HCT116 (cell line): ENCODE measurements around the gene SMIM33.

Experiments used
- CEBPB ChIP-seq: IDR thresholded peaks from 2 replicates; pipeline ENCODE4 v1.6.1; 2012; ENCODE audit warnings: low read depth
- EZH2 ChIP-seq: fragments of 200-600 bp; sonication (generic); IDR thresholded peaks from 2 replicates; pipeline ENCODE4 v1.6.1; 2017; ENCODE audit warnings: antibody characterized with exemption, mixed run types
- EZH2phosphoT487 ChIP-seq: fragments of 200-600 bp; IDR thresholded peaks from 2 replicates; pipeline ENCODE4 v1.6.1; 2018; ENCODE audit warnings: antibody characterized with exemption, borderline replicate concordance
- POLR2A ChIP-seq: IDR thresholded peaks from 2 replicates; pipeline ENCODE4 v1.7.0; 2011; ENCODE audit warnings: borderline replicate concordance; ENCODE audit not compliant: insufficient read depth, insufficient read length; ENCODE audit errors: extremely low read depth
- POLR2AphosphoS5 ChIP-seq: IDR thresholded peaks from 2 replicates; pipeline ENCODE4 v1.6.1; 2011; ENCODE audit warnings: mild to moderate bottlenecking, low read depth, low read length, moderate library complexity
- SIN3A ChIP-seq: IDR thresholded peaks from 2 replicates; pipeline ENCODE4 v1.6.1; 2012; ENCODE audit warnings: low read depth
- SRF ChIP-seq: IDR thresholded peaks from 2 replicates; pipeline ENCODE4 v1.6.1; 2012; ENCODE audit warnings: low read depth
- YY1 ChIP-seq: IDR thresholded peaks from 2 replicates; pipeline ENCODE4 v1.6.1; 2011; ENCODE audit warnings: low read length, low read depth, moderate library complexity, mild to moderate bottlenecking; ENCODE audit not compliant: insufficient replicate concordance; ENCODE audit errors: extremely low read depth
- TF ChIP-seq, protein P1 (sequence below), 3 experiments: fragments of 200-600 bp in 1 of 3; sonication (generic) in 1 of 3; IDR thresholded peaks in 2 of 3; conservative IDR thresholded peaks in 1 of 3; 2 replicates each; pipeline ENCODE4 v1.5.1; 2012 to 2017; ENCODE audit warnings: low read depth in 2 of 3, low read length in 2 of 3, antibody characterized with exemption in 1 of 3, borderline replicate concordance in 1 of 3, control low read depth in 1 of 3, mild to moderate bottlenecking in 1 of 3, mixed read lengths in 1 of 3, mixed run types in 1 of 3, moderate library complexity in 1 of 3; ENCODE audit not compliant: insufficient read depth in 1 of 3
- TF ChIP-seq, protein P2 (sequence below): IDR thresholded peaks from 2 replicates; pipeline ENCODE4 v1.6.1; 2011; ENCODE audit warnings: mild to moderate bottlenecking, low read length, moderate library complexity; ENCODE audit not compliant: insufficient replicate concordance; ENCODE audit errors: extremely low read depth

DNA sequence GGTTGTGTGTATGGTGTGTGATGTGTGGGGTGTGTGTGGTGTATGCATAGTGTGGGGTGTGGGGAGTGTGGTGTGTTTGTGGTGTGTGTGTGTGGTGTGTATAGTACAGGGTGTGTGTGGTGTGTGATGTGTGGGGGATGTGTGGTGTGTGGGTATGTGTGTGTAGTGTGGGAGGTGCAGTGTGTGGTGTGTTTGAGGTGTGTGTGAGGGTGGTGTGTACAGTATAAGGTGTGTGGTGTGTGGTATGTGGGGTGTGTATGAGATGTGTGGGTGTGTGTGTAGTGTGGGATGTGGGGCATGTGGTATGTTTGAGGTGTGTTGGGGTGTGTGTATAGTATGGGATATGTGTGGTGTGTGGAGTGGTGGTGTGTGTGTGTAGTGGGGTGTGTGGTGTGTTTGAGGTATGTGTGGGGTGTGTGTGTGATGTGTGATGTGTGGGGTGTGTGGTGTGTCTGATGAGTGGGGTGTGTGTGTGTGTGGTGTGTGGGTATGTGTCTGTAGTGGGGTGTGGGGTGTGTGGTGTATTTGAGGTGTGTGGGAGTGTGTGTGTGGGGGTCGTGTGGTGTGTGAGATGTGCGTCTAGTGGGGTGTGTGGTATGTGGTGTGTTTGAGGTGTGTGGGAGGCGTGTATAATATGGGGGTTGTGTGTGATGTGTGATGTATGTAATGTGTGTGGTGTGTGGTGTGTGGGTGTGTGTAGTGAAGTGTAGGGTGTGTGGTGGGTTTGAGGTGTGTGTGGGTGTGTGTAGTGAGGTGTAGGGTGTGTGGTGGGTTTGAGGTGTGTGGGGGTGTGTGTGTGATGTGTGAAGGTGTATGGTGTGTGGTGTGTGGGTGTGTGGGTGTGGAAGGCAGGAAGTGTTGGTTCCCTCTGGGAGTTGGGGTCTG, 16.9 kb upstream of the SMIM33 start:
- TF ChIP-seq POLR2A (no peak), YY1 (no peak), SRF (no peak), SIN3A (no peak), CEBPB (no peak), POLR2AphosphoS5 (no peak), EZH2phosphoT487 (no peak), EZH2 (no peak)
- TF ChIP-seq, protein P1, sequence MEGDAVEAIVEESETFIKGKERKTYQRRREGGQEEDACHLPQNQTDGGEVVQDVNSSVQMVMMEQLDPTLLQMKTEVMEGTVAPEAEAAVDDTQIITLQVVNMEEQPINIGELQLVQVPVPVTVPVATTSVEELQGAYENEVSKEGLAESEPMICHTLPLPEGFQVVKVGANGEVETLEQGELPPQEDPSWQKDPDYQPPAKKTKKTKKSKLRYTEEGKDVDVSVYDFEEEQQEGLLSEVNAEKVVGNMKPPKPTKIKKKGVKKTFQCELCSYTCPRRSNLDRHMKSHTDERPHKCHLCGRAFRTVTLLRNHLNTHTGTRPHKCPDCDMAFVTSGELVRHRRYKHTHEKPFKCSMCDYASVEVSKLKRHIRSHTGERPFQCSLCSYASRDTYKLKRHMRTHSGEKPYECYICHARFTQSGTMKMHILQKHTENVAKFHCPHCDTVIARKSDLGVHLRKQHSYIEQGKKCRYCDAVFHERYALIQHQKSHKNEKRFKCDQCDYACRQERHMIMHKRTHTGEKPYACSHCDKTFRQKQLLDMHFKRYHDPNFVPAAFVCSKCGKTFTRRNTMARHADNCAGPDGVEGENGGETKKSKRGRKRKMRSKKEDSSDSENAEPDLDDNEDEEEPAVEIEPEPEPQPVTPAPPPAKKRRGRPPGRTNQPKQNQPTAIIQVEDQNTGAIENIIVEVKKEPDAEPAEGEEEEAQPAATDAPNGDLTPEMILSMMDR (IDR thresholded peaks at IDR 0.05 in 2 of 3, conservative IDR thresholded peaks at IDR 0.05 in 1 of 3; ENCODE audit: borderline replicate concordance in 1 of 3, insufficient read depth in 1 of 3, low read depth in 2 of 3, low read length in 2 of 3) = no peak
- TF ChIP-seq, protein P2, sequence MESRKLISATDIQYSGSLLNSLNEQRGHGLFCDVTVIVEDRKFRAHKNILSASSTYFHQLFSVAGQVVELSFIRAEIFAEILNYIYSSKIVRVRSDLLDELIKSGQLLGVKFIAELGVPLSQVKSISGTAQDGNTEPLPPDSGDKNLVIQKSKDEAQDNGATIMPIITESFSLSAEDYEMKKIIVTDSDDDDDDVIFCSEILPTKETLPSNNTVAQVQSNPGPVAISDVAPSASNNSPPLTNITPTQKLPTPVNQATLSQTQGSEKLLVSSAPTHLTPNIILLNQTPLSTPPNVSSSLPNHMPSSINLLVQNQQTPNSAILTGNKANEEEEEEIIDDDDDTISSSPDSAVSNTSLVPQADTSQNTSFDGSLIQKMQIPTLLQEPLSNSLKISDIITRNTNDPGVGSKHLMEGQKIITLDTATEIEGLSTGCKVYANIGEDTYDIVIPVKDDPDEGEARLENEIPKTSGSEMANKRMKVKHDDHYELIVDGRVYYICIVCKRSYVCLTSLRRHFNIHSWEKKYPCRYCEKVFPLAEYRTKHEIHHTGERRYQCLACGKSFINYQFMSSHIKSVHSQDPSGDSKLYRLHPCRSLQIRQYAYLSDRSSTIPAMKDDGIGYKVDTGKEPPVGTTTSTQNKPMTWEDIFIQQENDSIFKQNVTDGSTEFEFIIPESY = no peak
